Testis (tissue), 2 donors: ENCODE data around the gene DPP10.

Source experiments
- POLR2A ChIP-seq: fragments of 450-650 bp; IDR thresholded peaks from one replicate; pipeline ENCODE4 v1.6.1; 2017; ENCODE audit warnings: antibody characterized with exemption, mild to moderate bottlenecking, moderate library complexity
- TF ChIP-seq, protein P1 (sequence below), 3 experiments: fragments of 450-650 bp in 2 of 3; fragments of 200-600 bp in 1 of 3; sonication (generic) in 1 of 3; IDR thresholded peaks; one replicate each; pipeline ENCODE4 v1.5.1; 2016 to 2019; ENCODE audit warnings: antibody characterized with exemption in 3 of 3, mild to moderate bottlenecking in 2 of 3, moderate library complexity in 1 of 3

DNA sequence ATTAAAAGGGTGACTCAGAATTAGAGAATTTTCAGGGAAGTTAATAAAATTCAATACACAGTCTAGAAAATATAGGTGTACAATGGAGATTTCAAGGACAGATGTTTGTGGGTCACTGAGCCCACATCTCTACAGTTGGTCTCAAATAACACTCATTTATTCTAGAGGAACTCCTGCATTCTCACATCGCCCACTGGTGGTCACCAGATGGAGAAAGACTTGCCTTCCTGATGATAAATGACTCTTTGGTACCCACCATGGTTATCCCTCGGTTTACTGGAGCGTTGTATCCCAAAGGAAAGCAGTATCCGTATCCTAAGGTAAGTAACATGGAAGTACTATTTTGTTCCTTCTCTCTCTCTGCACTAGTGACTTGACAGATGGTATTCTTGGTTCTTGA lies 1297.1 kb downstream of the DPP10 start:
- TF ChIP-seq, protein P1, sequence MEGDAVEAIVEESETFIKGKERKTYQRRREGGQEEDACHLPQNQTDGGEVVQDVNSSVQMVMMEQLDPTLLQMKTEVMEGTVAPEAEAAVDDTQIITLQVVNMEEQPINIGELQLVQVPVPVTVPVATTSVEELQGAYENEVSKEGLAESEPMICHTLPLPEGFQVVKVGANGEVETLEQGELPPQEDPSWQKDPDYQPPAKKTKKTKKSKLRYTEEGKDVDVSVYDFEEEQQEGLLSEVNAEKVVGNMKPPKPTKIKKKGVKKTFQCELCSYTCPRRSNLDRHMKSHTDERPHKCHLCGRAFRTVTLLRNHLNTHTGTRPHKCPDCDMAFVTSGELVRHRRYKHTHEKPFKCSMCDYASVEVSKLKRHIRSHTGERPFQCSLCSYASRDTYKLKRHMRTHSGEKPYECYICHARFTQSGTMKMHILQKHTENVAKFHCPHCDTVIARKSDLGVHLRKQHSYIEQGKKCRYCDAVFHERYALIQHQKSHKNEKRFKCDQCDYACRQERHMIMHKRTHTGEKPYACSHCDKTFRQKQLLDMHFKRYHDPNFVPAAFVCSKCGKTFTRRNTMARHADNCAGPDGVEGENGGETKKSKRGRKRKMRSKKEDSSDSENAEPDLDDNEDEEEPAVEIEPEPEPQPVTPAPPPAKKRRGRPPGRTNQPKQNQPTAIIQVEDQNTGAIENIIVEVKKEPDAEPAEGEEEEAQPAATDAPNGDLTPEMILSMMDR (IDR thresholded peaks at IDR 0.05), result no peak
- no peak for TF ChIP-seq POLR2A
